Neural cell (in vitro differentiated cells): ENCODE results near the gene MTMR3. TPM values are rescaled to one million over a fixed set of nuclear protein-coding genes. Genes with fewer than 3 reads are reported as not detected.

Experiments
- H2AFZ ChIP-seq: fragments of 200-600, 300-800 bp; sonication (generic), shearing (Covaris generic); 2 replicates; pipeline ENCODE4 v1.6.0; 2014; ENCODE audit warnings: low read depth, mild to moderate bottlenecking, antibody characterized with exemption, low read length, moderate library complexity
- H3F3A ChIP-seq: fragments of 200-600 bp; shearing (Covaris generic); 2 replicates; pipeline ENCODE4 v1.6.1; 2016; ENCODE audit warnings: mild to moderate bottlenecking, moderate library complexity, mixed read lengths, antibody characterized with exemption, low read length; ENCODE audit not compliant: insufficient read depth, poor library complexity, severe bottlenecking
- H3K27ac ChIP-seq: fragments of 200-600, 300-800 bp; sonication (generic), shearing (Covaris generic); 2 replicates; pipeline ENCODE4 v1.5.1; 2014; ENCODE audit warnings: mild to moderate bottlenecking, low read length, moderate library complexity
- H3K27me3 ChIP-seq: fragments of 300-800, 200-600 bp; sonication (generic), shearing (Covaris generic); 2 replicates; pipeline ENCODE4 v1.6.0; 2014; ENCODE audit warnings: mild to moderate bottlenecking, low read depth, low read length, moderate library complexity; ENCODE audit not compliant: insufficient read depth
- H3K36me3 ChIP-seq: fragments of 300-800, 200-600 bp; sonication (generic), shearing (Covaris generic); 2 replicates; pipeline ENCODE4 v1.5.1; 2014; ENCODE audit warnings: mild to moderate bottlenecking, antibody characterized with exemption, low read length, moderate library complexity; ENCODE audit not compliant: insufficient read depth
- H3K4me2 ChIP-seq: fragments of 300-800, 200-600 bp; sonication (generic), shearing (Covaris generic); 2 replicates; pipeline ENCODE4 v1.6.0; 2014; ENCODE audit warnings: mild to moderate bottlenecking, low read length
- H3K4me3 ChIP-seq: fragments of 300-800, 200-600 bp; sonication (generic), shearing (Covaris generic); 2 replicates; pipeline ENCODE4 v1.5.1; 2014; ENCODE audit warnings: mild to moderate bottlenecking, low read length, moderate library complexity
- H3K79me2 ChIP-seq: fragments of 200-600 bp; shearing (Covaris generic); replicated peaks from 2 replicates; pipeline ENCODE4 v1.6.0; 2014; ENCODE audit warnings: mild to moderate bottlenecking, low read length, moderate library complexity; ENCODE audit not compliant: insufficient read depth
- H3K9ac ChIP-seq: fragments of 300-800, 200-600 bp; sonication (generic), shearing (Covaris generic); 2 replicates; pipeline ENCODE4 v1.6.1; 2016; ENCODE audit warnings: mild to moderate bottlenecking, low read length, mixed read lengths
- H3K9me2 ChIP-seq: fragments of 200-600 bp; shearing (Covaris generic); 2 replicates; pipeline ENCODE4 v1.6.1; 2016; ENCODE audit warnings: mild to moderate bottlenecking, low read length, mixed read lengths; ENCODE audit not compliant: insufficient read depth
- H3K9me3 ChIP-seq: fragments of 200-600, 300-800 bp; sonication (generic), shearing (Covaris generic); 2 replicates; pipeline ENCODE4 v1.6.1; 2016; ENCODE audit warnings: mild to moderate bottlenecking, mixed run types, low read length, moderate library complexity, mixed read lengths
- H4K20me1 ChIP-seq: fragments of 200-600 bp; shearing (Covaris generic); 2 replicates; pipeline ENCODE4 v1.6.1; 2016; ENCODE audit warnings: mild to moderate bottlenecking, mixed run types; ENCODE audit not compliant: insufficient read depth
- CTCF ChIP-seq: fragments of 450-650 bp; IDR thresholded peaks from 2 replicates; pipeline ENCODE4 v1.5.1; 2014; ENCODE audit warnings: antibody characterized with exemption, mild to moderate bottlenecking, moderate library complexity; ENCODE audit not compliant: poor library complexity, severe bottlenecking
- EP300 ChIP-seq: fragments of 450-650 bp; conservative IDR thresholded peaks from 2 replicates; pipeline ENCODE4 v1.6.1; 2014; ENCODE audit warnings: antibody characterized with exemption, mild to moderate bottlenecking, moderate library complexity; ENCODE audit not compliant: poor library complexity, severe bottlenecking
- EZH2 ChIP-seq: fragments of 200-600, 300-800 bp; shearing (Covaris generic), sonication (generic); IDR thresholded peaks from 2 replicates; pipeline ENCODE4 v1.6.1; 2014; ENCODE audit warnings: antibody characterized with exemption, low read length, borderline replicate concordance, mild to moderate bottlenecking; ENCODE audit not compliant: insufficient read depth, poor library complexity, severe bottlenecking
- MXI1 ChIP-seq: fragments of 450-650 bp; conservative IDR thresholded peaks from 2 replicates; pipeline ENCODE4 v1.6.1; 2014; ENCODE audit warnings: antibody characterized with exemption, mild to moderate bottlenecking; ENCODE audit not compliant: poor library complexity, severe bottlenecking
- POLR2AphosphoS5 ChIP-seq: IDR thresholded peaks from 2 replicates; pipeline ENCODE4 v1.6.1; 2012
- RAD21 ChIP-seq: fragments of 450-650 bp; conservative IDR thresholded peaks from 2 replicates; pipeline ENCODE4 v1.6.1; 2014; ENCODE audit warnings: antibody characterized with exemption, mild to moderate bottlenecking, moderate library complexity
- REST ChIP-seq: IDR thresholded peaks from 2 replicates; pipeline ENCODE4 v1.6.1; 2012; ENCODE audit warnings: borderline replicate concordance
- SMC3 ChIP-seq: fragments of 450-650 bp; conservative IDR thresholded peaks from 2 replicates; pipeline ENCODE4 v1.6.1; 2014; ENCODE audit warnings: antibody characterized with exemption, mild to moderate bottlenecking, moderate library complexity; ENCODE audit not compliant: poor library complexity
- TAF1 ChIP-seq: IDR thresholded peaks from 2 replicates; pipeline ENCODE4 v1.6.1; 2012; ENCODE audit warnings: low read depth
- polyA plus RNA-seq: library from polyadenylated mRNA; depleted of rRNA; stranded (reverse); fragments of >200 nt; gene quantifications from 2 replicates; pipeline ENCODE4 v1.2.3, GENCODE V29; 2014

The MTMR3 gene
- polyA plus RNA-seq, 1 donor from 2014 or later, result 46.7 TPM

- no peaks in the 10 kb centered on the region for H3F3A ChIP-seq
- H3K36me3 ChIP-seq, result no peaks in the 10 kb centered on the region
- H3K27ac ChIP-seq, result no peak overlapping the region
- H2AFZ ChIP-seq, result no peak overlapping the region
- H3K9ac ChIP-seq, result no peak overlapping the region
- H3K4me2 ChIP-seq, result no peak overlapping the region
- H3K9me3 ChIP-seq, result no peaks in the 10 kb centered on the region
- H3K4me3 ChIP-seq, result no peak overlapping the region
- H3K27me3 ChIP-seq, result no peaks in the 10 kb centered on the region
- H4K20me1 ChIP-seq, result no peaks in the 10 kb centered on the region
- TF ChIP-seq POLR2AphosphoS5 (no peak), REST (no peak)
- no peaks in the 10 kb centered on the region for H3K79me2 ChIP-seq
- no peaks in the 10 kb centered on the region for H3K9me2 ChIP-seq
These were observed 190.8 kb downstream of the MTMR3 start for GRCh38 chr22:30073743-30074142.

GRCh38 chr22:30074147-30074546 lies 191.2 kb downstream of the MTMR3 start:
- no peaks in the 10 kb centered on the region for H3K36me3 ChIP-seq
- no peaks in the 10 kb centered on the region for H3K27me3 ChIP-seq
- no peaks in the 10 kb centered on the region for H3K9me3 ChIP-seq
- no peaks in the 10 kb centered on the region for H3K9me2 ChIP-seq
- no peaks in the 10 kb centered on the region for H3F3A ChIP-seq
- H3K27ac ChIP-seq, result no peak overlapping the region
- TF ChIP-seq REST, result no peak
- H3K4me2 ChIP-seq, result no peak overlapping the region
- no peaks in the 10 kb centered on the region for H4K20me1 ChIP-seq
- H3K79me2 ChIP-seq, result no peaks in the 10 kb centered on the region
- H2AFZ ChIP-seq, result no peak overlapping the region
- H3K9ac ChIP-seq, result no peak overlapping the region
- H3K4me3 ChIP-seq, result no peak overlapping the region

GRCh38 chr22:30074994-30075393 lies 192.0 kb downstream of the MTMR3 start:
- H3K9me2 ChIP-seq, result no peaks in the 10 kb centered on the region
- no peaks in the 10 kb centered on the region for H3K9me3 ChIP-seq
- H3K36me3 ChIP-seq, result no peaks in the 10 kb centered on the region
- TF ChIP-seq CTCF (no peak), MXI1 (no peak), EZH2 (no peak), TAF1 (no peak), POLR2AphosphoS5 (no peak), SMC3 (no peak), EP300 (no peak), REST (no peak), RAD21 (no peak)
- H3K4me2 ChIP-seq, result no peak overlapping the region
- H3K27me3 ChIP-seq, result no peaks in the 10 kb centered on the region
- no peak overlapping the region for H3K9ac ChIP-seq
- no peaks in the 10 kb centered on the region for H3F3A ChIP-seq
- no peaks in the 10 kb centered on the region for H3K79me2 ChIP-seq
- no peak overlapping the region for H2AFZ ChIP-seq
- H3K27ac ChIP-seq, result no peak overlapping the region
- H3K4me3 ChIP-seq, result no peak overlapping the region
- H4K20me1 ChIP-seq, result no peaks in the 10 kb centered on the region
